CD4-positive, alpha-beta memory T cell (primary cell): ENCODE measurements around the gene IQGAP3. TPM values are rescaled to one million over a fixed set of nuclear protein-coding genes. Genes with fewer than 3 reads are reported as not detected.
"Not testable (repeated sequence)": the region's sequence is repeated elsewhere in the genome, so short reads cannot be mapped to it uniquely, and the experiment has no call there.

Source experiments
- CTCF ChIA-PET: fragments of 350-600 bp; sonication (Branson Sonifier 250); formaldehyde crosslinking; loops from one replicate; lab custom pipeline; 2021; ENCODE audit warnings: inconsistent platforms; ENCODE audit not compliant: partially characterized antibody; lab: Charles Lee
- POLR2A ChIA-PET: fragments of 350-600 bp; sonication (Branson Sonifier 250); formaldehyde crosslinking; loops from one replicate; lab custom pipeline; 2021; ENCODE audit not compliant: partially characterized antibody; lab: Charles Lee
- DNase-seq, 5 donors: peaks; one replicate each; pipeline versions ENCODE4 v3.0.0 to v3.0.0-alpha.2; 2020 to 2022; ENCODE audit warnings: mixed read lengths in 1 of 5
- H3K27ac ChIP-seq: one replicate; pipeline ENCODE4 v1.7.0; 2013; ENCODE audit warnings: low read depth, low read length
- H3K27me3 ChIP-seq: 2 replicates; pipeline ENCODE4 v1.7.0; 2013; ENCODE audit warnings: mild to moderate bottlenecking, low read length, moderate library complexity; ENCODE audit not compliant: insufficient read depth
- H3K36me3 ChIP-seq: 2 replicates; pipeline ENCODE4 v1.7.0; 2013; ENCODE audit warnings: mild to moderate bottlenecking, low read length, moderate library complexity; ENCODE audit not compliant: insufficient read depth
- H3K4me1 ChIP-seq: 2 replicates; pipeline ENCODE4 v1.7.0; 2013; ENCODE audit warnings: mild to moderate bottlenecking, low read length, moderate library complexity; ENCODE audit not compliant: insufficient read depth
- H3K4me3 ChIP-seq, 2 donors: one replicate each; pipeline ENCODE4 v1.7.0; 2013; ENCODE audit warnings: low read length in 2 of 2, mild to moderate bottlenecking in 1 of 2
- H3K9me3 ChIP-seq, 2 donors: one replicate each; pipeline ENCODE4 v1.7.0; 2013; ENCODE audit warnings: low read length in 2 of 2, control low read depth in 1 of 2; ENCODE audit not compliant: control insufficient read depth in 1 of 2
- H3K27ac Mint-ChIP-seq, 7 donors: one replicate each; pipeline ENCODE4 v1.8.0; 2020 to 2021; ENCODE audit warnings: mixed read lengths in 7 of 7, mild to moderate bottlenecking in 6 of 7, inconsistent platforms in 3 of 7, moderate library complexity in 3 of 7
- H3K27me3 Mint-ChIP-seq, 2 donors: one replicate each; pipeline ENCODE4 v1.8.0; 2020 to 2021; ENCODE audit warnings: mixed read lengths in 2 of 2
- H3K36me3 Mint-ChIP-seq, 2 donors: one replicate each; pipeline ENCODE4 v1.8.0; 2020 to 2021; ENCODE audit warnings: mixed read lengths in 2 of 2, inconsistent platforms in 1 of 2, mild to moderate bottlenecking in 1 of 2
- H3K4me1 Mint-ChIP-seq, 4 donors: one replicate each; pipeline ENCODE4 v1.8.0; 2020 to 2021; ENCODE audit warnings: mixed read lengths in 4 of 4, mild to moderate bottlenecking in 1 of 4
- H3K4me3 Mint-ChIP-seq, 8 donors: one replicate each; pipeline ENCODE4 v1.8.0; 2020 to 2021; ENCODE audit warnings: mixed read lengths in 8 of 8, mild to moderate bottlenecking in 7 of 8, moderate library complexity in 6 of 8, inconsistent platforms in 3 of 8
- H3K9me3 Mint-ChIP-seq, 8 donors: one replicate each; pipeline ENCODE4 v1.8.0; 2020 to 2021; ENCODE audit warnings: mixed read lengths in 8 of 8, mild to moderate bottlenecking in 5 of 8, inconsistent platforms in 3 of 8, moderate library complexity in 1 of 8
- intact Hi-C: fragments of 100-400 bp; cut with micrococcal nuclease; formaldehyde crosslinking; loops from one replicate; pipeline ENCODE4 v1.15.1; 2023
- polyA plus RNA-seq, 2 donors: library from polyadenylated mRNA; unstranded; fragments of 300-500 nt; fragmentation: Illumina TruSeq; gene quantifications; one replicate each; pipeline ENCODE4 v1.2.3, GENCODE V29; 2021
- total RNA-seq, 2 experiments: library from RNA; stranded (reverse); gene quantifications; one replicate each; pipeline ENCODE4 v1.2.3, GENCODE V29; 2021

Gene IQGAP3
- total and polyA plus RNA-seq, 4 experiments from 2014 or later = not detected

DNA sequence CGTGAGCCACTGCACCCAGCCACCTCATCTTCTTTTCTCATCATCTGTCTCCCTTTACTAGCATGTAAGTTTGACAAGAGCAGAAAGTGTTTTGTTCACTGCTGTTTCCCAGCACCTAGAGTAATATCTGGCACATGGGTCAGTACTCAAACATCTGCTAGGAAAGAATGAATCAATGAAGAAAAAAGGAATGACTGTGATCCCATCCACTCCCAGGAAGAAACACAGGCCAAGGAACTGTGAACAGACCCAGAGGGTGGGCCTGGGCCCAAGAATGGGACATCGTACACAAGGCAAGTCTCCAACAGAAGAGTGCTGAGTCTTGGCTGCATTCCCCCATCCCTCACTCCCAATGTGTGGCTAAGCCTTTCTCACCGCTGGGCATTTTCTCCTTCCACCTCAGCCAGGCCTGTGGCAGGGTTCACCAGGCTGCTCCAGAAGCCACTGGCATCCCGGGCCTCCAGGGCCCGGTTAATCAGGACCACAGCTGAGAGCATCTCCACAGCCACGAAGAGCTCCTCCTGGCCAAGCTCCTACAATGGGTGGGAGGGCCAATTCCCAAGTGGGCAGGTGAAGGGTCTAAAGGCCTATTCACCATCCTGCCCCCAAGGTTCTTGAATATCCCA, 18.4 kb downstream of the IQGAP3 start:
- Mint-ChIP-seq H3K36me3 (no peaks in the 10 kb centered on the region), H3K27ac (no peak overlapping the region), H3K4me3 (no peak overlapping the region), H3K9me3 (no peaks in the 10 kb centered on the region), H3K4me1 (peaks cover 2 to 5% (median 3%) of the 10 kb centered on the region in 4 donors), H3K27me3 (no peaks in the 10 kb centered on the region)
- H3K36me3 ChIP-seq = no peaks in the 10 kb centered on the region
- H3K4me3 ChIP-seq = no peak overlapping the region
- no peaks in the 10 kb centered on the region for H3K27me3 ChIP-seq
- no peaks in the 10 kb centered on the region for H3K9me3 ChIP-seq
- no peak overlapping the region for H3K27ac ChIP-seq
- intact Hi-C loops = no loop called here
- DNase-seq = no peak
- POLR2A ChIA-PET = no interaction called here
- CTCF ChIA-PET = interaction anchor here (1.1 kb wide), 1 partner anchor 168 kb away, joined by 4 read pairs; no protein-coding TSS in a partner anchor
- H3K4me1 ChIP-seq = no peaks in the 10 kb centered on the region

DNA sequence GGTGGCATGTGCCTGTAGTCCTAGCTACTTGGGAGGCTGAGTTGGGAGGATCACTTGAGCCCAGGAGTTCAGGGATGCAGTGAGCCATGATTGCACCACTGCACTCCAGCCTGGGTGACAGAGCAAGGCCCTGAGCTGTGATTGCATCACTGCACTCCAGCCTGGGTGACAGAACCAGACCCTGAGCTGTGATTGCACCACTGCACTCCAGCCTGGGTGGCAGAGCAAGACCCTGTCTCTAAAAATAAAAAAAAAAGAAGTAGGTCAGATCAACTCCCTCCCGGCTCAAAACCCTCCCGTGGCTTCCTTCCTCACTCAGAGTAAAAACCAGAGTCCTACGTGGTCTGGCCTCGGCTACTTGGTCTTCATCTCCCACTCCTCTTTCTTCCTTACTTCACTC, 19.4 kb downstream of the IQGAP3 start:
- POLR2A ChIA-PET, H3K4me1 ChIP-seq, intact Hi-C loops, DNase-seq, H3K36me3 ChIP-seq, H3K27me3 Mint-ChIP-seq, H3K27ac ChIP-seq, H3K36me3 Mint-ChIP-seq, H3K27me3 ChIP-seq, H3K9me3 Mint-ChIP-seq, H3K4me3 ChIP-seq, CTCF ChIA-PET, H3K4me3 Mint-ChIP-seq, H3K4me1 Mint-ChIP-seq, H3K9me3 ChIP-seq: not testable (repeated sequence)
- H3K27ac Mint-ChIP-seq = peak overlapping the region in 2 of 7 donors; percentile 54 to 82

DNA sequence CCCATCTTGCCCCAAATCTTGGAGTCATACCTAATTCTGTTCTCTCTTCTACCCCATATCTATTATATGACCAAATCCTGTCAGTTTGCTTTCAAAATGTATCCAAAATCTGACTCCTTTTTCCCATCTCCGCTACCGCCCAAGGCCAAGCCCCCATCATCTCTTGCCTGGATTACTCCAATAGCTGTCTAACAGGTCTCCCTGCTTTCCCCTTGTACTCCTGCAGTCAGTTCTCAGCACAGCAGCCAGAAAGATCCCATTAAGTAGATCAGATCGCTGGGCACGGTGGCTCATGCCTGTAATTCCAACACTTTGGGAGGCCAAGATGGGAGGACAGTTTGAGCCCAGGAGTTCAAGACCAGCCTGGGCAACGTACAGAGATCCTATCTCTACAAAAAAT, 19.8 kb downstream of the IQGAP3 start:
- no peak for DNase-seq
- CTCF ChIA-PET = no interaction called here
- no peaks in the 10 kb centered on the region for H3K9me3 Mint-ChIP-seq

DNA sequence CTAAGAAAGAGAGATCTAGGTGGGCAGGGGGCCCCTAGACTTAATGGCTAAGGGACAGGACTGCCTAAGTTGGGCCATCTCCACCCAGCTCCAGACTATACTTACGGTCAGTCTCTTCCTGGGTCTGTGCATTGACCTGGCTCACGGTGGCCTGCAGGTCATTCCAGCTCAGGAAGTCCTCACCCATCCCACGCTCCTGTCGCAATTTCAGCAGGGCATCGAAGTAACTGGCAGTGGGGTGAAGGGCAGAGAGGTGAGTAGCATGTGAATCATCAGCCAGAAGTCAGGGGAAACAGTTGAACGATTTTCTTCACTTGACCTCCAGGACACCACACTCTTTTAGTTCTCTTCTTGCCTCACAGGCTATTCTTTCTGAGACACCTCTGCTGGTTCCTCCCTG, 20.5 kb downstream of the IQGAP3 start:
- Mint-ChIP-seq H3K4me1 (peaks cover 2 to 5% (median 3%) of the 10 kb centered on the region in 4 donors), H3K36me3 (no peaks in the 10 kb centered on the region), H3K27me3 (no peaks in the 10 kb centered on the region), H3K9me3 (no peaks in the 10 kb centered on the region), H3K4me3 (no peak overlapping the region), H3K27ac (no peak overlapping the region)
- intact Hi-C loops = no loop called here
- H3K27me3 ChIP-seq = no peaks in the 10 kb centered on the region
- no peaks in the 10 kb centered on the region for H3K9me3 ChIP-seq
- ChIA-PET CTCF (no interaction called here), POLR2A (interaction anchor here (3.0 kb wide), 1 partner anchor 51 kb away, joined by 9 read pairs; the partner anchor contains the start of gene MEF2D)
- H3K4me3 ChIP-seq = no peak overlapping the region
- no peaks in the 10 kb centered on the region for H3K36me3 ChIP-seq
- DNase-seq = no peak
- H3K27ac ChIP-seq = no peak overlapping the region
- H3K4me1 ChIP-seq = no peaks in the 10 kb centered on the region

More for the DNA sequence above, 19.8 kb downstream of the IQGAP3 start:
- Histone ChIP-seq H3K27ac (no peak overlapping the region), H3K4me3 (no peak overlapping the region), H3K4me1 (no peaks in the 10 kb centered on the region), H3K27me3 (no peaks in the 10 kb centered on the region), H3K9me3 (no peaks in the 10 kb centered on the region), H3K36me3 (no peaks in the 10 kb centered on the region)
- H3K27me3 Mint-ChIP-seq = no peaks in the 10 kb centered on the region
- no peak overlapping the region for H3K27ac Mint-ChIP-seq
- H3K4me3 Mint-ChIP-seq = no peak overlapping the region
- H3K36me3 Mint-ChIP-seq = no peaks in the 10 kb centered on the region
- intact Hi-C loops = no loop called here
- H3K4me1 Mint-ChIP-seq = peaks cover 2 to 5% (median 3%) of the 10 kb centered on the region in 4 donors
- POLR2A ChIA-PET = no interaction called here

DNA sequence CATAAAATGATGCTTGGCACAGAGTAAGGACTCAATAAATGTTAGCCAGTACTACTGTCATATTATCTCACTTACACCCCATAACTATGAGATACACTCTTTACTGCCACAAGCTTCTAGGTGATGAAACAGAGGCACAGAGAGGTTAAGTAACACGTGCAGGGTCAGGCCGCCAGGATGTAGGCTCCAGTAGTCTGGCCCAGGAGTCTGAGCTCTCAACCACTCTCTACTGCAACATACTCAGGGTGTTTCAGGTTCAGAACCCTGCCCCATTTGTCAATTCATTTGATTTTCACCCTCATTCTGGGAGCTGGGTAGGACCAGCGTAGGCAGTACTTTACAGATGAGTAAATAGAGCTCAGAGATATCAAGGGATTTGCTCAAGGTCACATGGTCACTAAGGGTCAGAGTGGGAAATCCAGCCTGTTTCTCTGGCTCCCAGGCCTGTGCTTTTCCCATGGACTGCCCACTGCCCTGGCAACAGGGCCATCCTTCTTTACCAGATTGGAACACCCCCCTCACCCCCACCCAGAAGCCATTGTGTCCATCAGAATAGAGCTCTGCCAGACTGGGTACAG, 21.2 kb downstream of the IQGAP3 start:
- Histone ChIP-seq H3K36me3 (no peaks in the 10 kb centered on the region), H3K27ac (no peak overlapping the region), H3K4me1 (no peaks in the 10 kb centered on the region), H3K27me3 (no peaks in the 10 kb centered on the region), H3K9me3 (no peaks in the 10 kb centered on the region), H3K4me3 (no peak overlapping the region)
- Mint-ChIP-seq H3K27me3 (no peaks in the 10 kb centered on the region), H3K9me3 (no peaks in the 10 kb centered on the region), H3K4me1 (peaks cover 2 to 5% (median 3%) of the 10 kb centered on the region in 4 donors), H3K27ac (peak overlapping the region in 2 of 7 donors; percentile 72 to 76), H3K4me3 (no peak overlapping the region), H3K36me3 (no peaks in the 10 kb centered on the region)
- ChIA-PET POLR2A (interaction anchor here (3.0 kb wide), 1 partner anchor 50 kb away, joined by 9 read pairs; the partner anchor contains the start of gene MEF2D), CTCF (no interaction called here)
- DNase-seq = no peak
- intact Hi-C loops = no loop called here

DNA sequence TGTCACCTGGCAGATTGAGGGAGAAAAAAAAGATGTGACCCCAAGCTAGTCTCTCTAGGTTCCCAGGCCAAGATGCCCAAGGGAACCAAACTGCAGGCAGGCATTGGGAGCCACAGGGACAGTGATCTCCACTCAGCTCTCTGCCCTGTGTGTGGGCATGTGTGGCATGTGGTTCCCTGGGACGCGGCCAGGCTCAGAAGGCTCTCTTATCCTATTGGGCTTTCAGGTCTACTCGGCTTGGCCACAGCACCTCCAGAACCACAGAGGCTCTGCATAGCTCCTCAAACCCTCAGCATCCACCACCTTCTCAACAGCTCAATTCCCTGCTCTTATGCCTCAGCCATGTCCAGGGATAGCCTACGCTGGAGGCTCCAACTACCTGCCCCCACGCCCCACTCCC, 22.0 kb downstream of the IQGAP3 start:
- no peaks in the 10 kb centered on the region for H3K36me3 Mint-ChIP-seq
- ChIA-PET CTCF (no interaction called here), POLR2A (interaction anchor here (1.0 to 3.0 kb wide), 2 partner anchors 50 to 61 kb away, joined by 3 to 9 read pairs; partner anchors contain the start of gene MEF2D)
- Histone ChIP-seq H3K4me3 (no peak overlapping the region), H3K9me3 (no peaks in the 10 kb centered on the region), H3K4me1 (no peaks in the 10 kb centered on the region), H3K27ac (no peak overlapping the region), H3K36me3 (no peaks in the 10 kb centered on the region), H3K27me3 (no peaks in the 10 kb centered on the region)
- H3K27me3 Mint-ChIP-seq = no peaks in the 10 kb centered on the region
- peak overlapping the region in 1 of 7 donors; percentile 25 for H3K27ac Mint-ChIP-seq
- intact Hi-C loops = no loop called here
- H3K9me3 Mint-ChIP-seq = no peaks in the 10 kb centered on the region
- no peak overlapping the region for H3K4me3 Mint-ChIP-seq
- no peak for DNase-seq
- peaks cover 2 to 5% (median 3%) of the 10 kb centered on the region in 4 donors for H3K4me1 Mint-ChIP-seq

DNA sequence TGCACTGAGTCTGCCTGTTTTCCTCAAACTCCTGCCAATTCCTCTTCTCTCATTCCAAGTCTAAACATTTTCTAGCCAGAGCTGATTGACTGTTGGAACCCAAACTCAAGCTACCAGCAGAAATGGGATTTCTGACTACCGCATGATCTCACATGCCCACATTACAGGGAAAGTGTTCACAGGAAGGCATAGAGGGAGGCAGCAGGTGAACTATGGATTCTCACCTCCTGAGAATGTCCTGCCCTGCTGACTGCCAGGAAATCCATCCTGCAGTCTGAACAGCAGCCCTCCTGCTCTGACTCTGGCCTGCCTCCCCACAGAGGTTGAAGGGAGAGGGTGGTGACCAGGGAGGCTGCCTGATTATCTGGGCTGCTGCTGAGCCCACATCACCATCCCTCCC, 22.5 kb downstream of the IQGAP3 start:
- Histone ChIP-seq H3K36me3 (no peaks in the 10 kb centered on the region), H3K27ac (no peak overlapping the region), H3K9me3 (no peaks in the 10 kb centered on the region), H3K4me3 (no peak overlapping the region), H3K27me3 (no peaks in the 10 kb centered on the region), H3K4me1 (no peaks in the 10 kb centered on the region)
- Mint-ChIP-seq H3K9me3 (no peaks in the 10 kb centered on the region), H3K36me3 (no peaks in the 10 kb centered on the region), H3K4me1 (peaks cover 3 to 5% (median 4%) of the 10 kb centered on the region in 4 donors), H3K4me3 (no peak overlapping the region), H3K27ac (no peak overlapping the region), H3K27me3 (no peaks in the 10 kb centered on the region)
- intact Hi-C loops = no loop called here
- ChIA-PET POLR2A (interaction anchor here (1.0 to 3.0 kb wide), 2 partner anchors 49 to 61 kb away, joined by 3 to 9 read pairs; partner anchors contain the start of gene MEF2D), CTCF (no interaction called here)
- no peak for DNase-seq
